Muscle layer of duodenum (tissue), 2 donors: ENCODE measurements around the gene HERC2.

Source experiments
- H3K27ac ChIP-seq: one replicate; pipeline ENCODE4 v1.7.0; 2013; ENCODE audit warnings: mild to moderate bottlenecking, low read length
- H3K27me3 ChIP-seq: one replicate; pipeline ENCODE4 v1.7.0; 2013; ENCODE audit warnings: low read depth, mild to moderate bottlenecking, control low read depth, low read length
- H3K36me3 ChIP-seq, 2 donors: one replicate each; pipeline ENCODE4 v1.7.0; 2013; ENCODE audit warnings: low read length in 2 of 2, control low read depth in 1 of 2, mild to moderate bottlenecking in 1 of 2; ENCODE audit not compliant: insufficient read depth in 2 of 2, control insufficient read depth in 1 of 2
- H3K4me1 ChIP-seq, 2 donors: one replicate each; pipeline ENCODE4 v1.7.0; 2013; ENCODE audit warnings: low read length in 2 of 2, mild to moderate bottlenecking in 2 of 2, control low read depth in 1 of 2, moderate library complexity in 1 of 2; ENCODE audit not compliant: insufficient read depth in 2 of 2, control insufficient read depth in 1 of 2
- H3K4me3 ChIP-seq, 2 donors: one replicate each; pipeline ENCODE4 v1.7.0; 2013; ENCODE audit warnings: low read length in 2 of 2, low read depth in 1 of 2, mild to moderate bottlenecking in 1 of 2
- H3K9me3 ChIP-seq, 2 donors: one replicate each; pipeline ENCODE4 v1.7.0; 2013; ENCODE audit warnings: low read length in 2 of 2, control low read depth in 1 of 2, mild to moderate bottlenecking in 1 of 2; ENCODE audit not compliant: control insufficient read depth in 1 of 2
- donor health status: healthy.

Gene HERC2

GRCh38 chr15:28107111-28107903, 214.7 kb downstream of the HERC2 start:
- peak overlapping the region; percentile 60 to 79 for H3K4me3 ChIP-seq
- no peak overlapping the region for H3K27ac ChIP-seq
- peaks cover 16% of the 10 kb centered on the region for H3K27me3 ChIP-seq
- no peaks in the 10 kb centered on the region for H3K9me3 ChIP-seq
- peaks cover 0 to 16% of the 10 kb centered on the region in 2 donors for H3K4me1 ChIP-seq
- H3K36me3 ChIP-seq = peaks cover 11 to 12% of the 10 kb centered on the region in 2 donors

- H3K4me3 ChIP-seq = peak overlapping the region; percentile 60 to 79
- H3K36me3 ChIP-seq = peaks cover 3 to 4% of the 10 kb centered on the region in 2 donors
- peaks cover 17% of the 10 kb centered on the region for H3K27me3 ChIP-seq
- H3K4me1 ChIP-seq = peaks cover 0 to 16% of the 10 kb centered on the region in 2 donors
- no peaks in the 10 kb centered on the region for H3K9me3 ChIP-seq
- no peak overlapping the region for H3K27ac ChIP-seq
Measured at GRCh38 chr15:28106294-28107110, 215.5 kb downstream of the HERC2 start.

GRCh38 chr15:28105793-28106192, 216.2 kb downstream of the HERC2 start:
- Histone ChIP-seq H3K4me3 (no peak overlapping the region), H3K4me1 (peaks cover 0 to 16% of the 10 kb centered on the region in 2 donors), H3K27me3 (peaks cover 24% of the 10 kb centered on the region), H3K27ac (no peak overlapping the region), H3K36me3 (no peaks in the 10 kb centered on the region), H3K9me3 (no peaks in the 10 kb centered on the region)

GRCh38 chr15:28105224-28105791, 216.7 kb downstream of the HERC2 start:
- Histone ChIP-seq H3K9me3 (no peaks in the 10 kb centered on the region), H3K4me3 (no peak overlapping the region), H3K27me3 (peaks cover 29% of the 10 kb centered on the region), H3K36me3 (no peaks in the 10 kb centered on the region), H3K4me1 (peaks cover 0 to 16% of the 10 kb centered on the region in 2 donors), H3K27ac (no peak overlapping the region)

- Histone ChIP-seq H3K27me3 (peaks cover 37% of the 10 kb centered on the region), H3K9me3 (no peaks in the 10 kb centered on the region), H3K27ac (no peak overlapping the region), H3K4me1 (peaks cover 0 to 19% of the 10 kb centered on the region in 2 donors), H3K4me3 (no peak overlapping the region), H3K36me3 (no peaks in the 10 kb centered on the region)
Measured at GRCh38 chr15:28104326-28104725, 217.7 kb downstream of the HERC2 start.

GRCh38 chr15:28103831-28104230, 218.1 kb downstream of the HERC2 start:
- H3K27me3 ChIP-seq = peaks cover 40% of the 10 kb centered on the region
- no peak overlapping the region for H3K27ac ChIP-seq
- H3K4me3 ChIP-seq = no peak overlapping the region
- H3K36me3 ChIP-seq = no peaks in the 10 kb centered on the region
- H3K9me3 ChIP-seq = no peaks in the 10 kb centered on the region
- H3K4me1 ChIP-seq = peaks cover 0 to 24% of the 10 kb centered on the region in 2 donors

GRCh38 chr15:28101983-28102441, 220.0 kb downstream of the HERC2 start:
- H3K4me1 ChIP-seq = peaks cover 0 to 23% of the 10 kb centered on the region in 2 donors
- peaks cover 51% of the 10 kb centered on the region for H3K27me3 ChIP-seq
- H3K4me3 ChIP-seq = no peak overlapping the region
- no peak overlapping the region for H3K27ac ChIP-seq
- no peaks in the 10 kb centered on the region for H3K9me3 ChIP-seq
- H3K36me3 ChIP-seq = no peaks in the 10 kb centered on the region

GRCh38 chr15:28101201-28101600, 220.8 kb downstream of the HERC2 start:
- Histone ChIP-seq H3K27me3 (peaks cover 50% of the 10 kb centered on the region), H3K36me3 (no peaks in the 10 kb centered on the region), H3K4me1 (peaks cover 0 to 23% of the 10 kb centered on the region in 2 donors), H3K4me3 (no peak overlapping the region), H3K27ac (no peak overlapping the region), H3K9me3 (no peaks in the 10 kb centered on the region)

- no peak overlapping the region for H3K4me3 ChIP-seq
- H3K27me3 ChIP-seq = peaks cover 49% of the 10 kb centered on the region
- H3K9me3 ChIP-seq = no peaks in the 10 kb centered on the region
- peaks cover 0 to 27% of the 10 kb centered on the region in 2 donors for H3K4me1 ChIP-seq
- H3K36me3 ChIP-seq = no peaks in the 10 kb centered on the region
- no peak overlapping the region for H3K27ac ChIP-seq
Measured at GRCh38 chr15:28100516-28101195, 221.3 kb downstream of the HERC2 start.

GRCh38 chr15:28099555-28100140, 222.3 kb downstream of the HERC2 start:
- Histone ChIP-seq H3K4me1 (peaks cover 0 to 37% of the 10 kb centered on the region in 2 donors), H3K4me3 (no peak overlapping the region), H3K9me3 (no peaks in the 10 kb centered on the region), H3K36me3 (no peaks in the 10 kb centered on the region), H3K27me3 (peaks cover 47% of the 10 kb centered on the region), H3K27ac (no peak overlapping the region)
